GM19372 (cell line): ENCODE results near the gene FGD4.
"Not testable (repeated sequence)": the region's sequence is repeated elsewhere in the genome, so short reads cannot be mapped to it uniquely, and the experiment has no call there.

Experiments
- ATAC-seq: cut with Tn5 transposase; IDR thresholded peaks from one replicate; pipeline ENCODE4 v1.9.1; 2021; ENCODE audit warnings: mild to moderate bottlenecking, low read depth, moderate library complexity; ENCODE audit not compliant: unreplicated experiment

Gene FGD4

DNA sequence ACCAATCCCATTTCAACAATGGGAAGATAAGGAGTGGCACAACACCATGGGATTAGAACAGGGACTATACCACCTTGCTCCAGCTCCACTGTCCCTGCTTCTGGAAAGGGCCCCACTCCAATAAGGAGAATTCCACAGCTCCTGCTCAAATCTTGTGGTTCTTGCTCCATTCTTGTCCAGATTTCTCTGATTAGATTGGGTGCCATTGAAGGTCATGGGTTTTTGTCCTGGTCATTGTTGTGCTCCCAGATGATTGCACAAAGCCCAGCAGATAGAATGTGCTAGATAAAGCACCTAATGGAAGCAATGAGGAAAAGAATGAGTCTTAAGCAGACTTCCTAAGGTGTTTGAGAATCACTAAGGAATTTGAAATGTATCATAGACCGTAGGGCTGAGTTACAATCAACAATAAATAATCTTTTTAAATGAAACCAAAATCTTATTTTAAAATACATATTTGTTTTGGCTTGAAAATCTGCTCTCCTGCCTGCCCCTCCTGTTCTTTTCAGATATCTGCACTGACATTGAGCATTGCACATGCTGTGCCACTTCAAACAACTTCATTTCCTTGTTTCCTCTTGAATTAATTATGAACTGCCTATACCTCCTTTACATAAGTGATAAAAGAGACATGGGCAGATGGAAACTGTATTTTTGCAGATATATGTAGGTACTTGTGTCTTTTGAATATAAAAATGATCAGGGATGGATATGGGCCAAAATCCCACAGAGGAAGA is 115.9 kb downstream of the FGD4 start:
- ATAC-seq: no peak

DNA sequence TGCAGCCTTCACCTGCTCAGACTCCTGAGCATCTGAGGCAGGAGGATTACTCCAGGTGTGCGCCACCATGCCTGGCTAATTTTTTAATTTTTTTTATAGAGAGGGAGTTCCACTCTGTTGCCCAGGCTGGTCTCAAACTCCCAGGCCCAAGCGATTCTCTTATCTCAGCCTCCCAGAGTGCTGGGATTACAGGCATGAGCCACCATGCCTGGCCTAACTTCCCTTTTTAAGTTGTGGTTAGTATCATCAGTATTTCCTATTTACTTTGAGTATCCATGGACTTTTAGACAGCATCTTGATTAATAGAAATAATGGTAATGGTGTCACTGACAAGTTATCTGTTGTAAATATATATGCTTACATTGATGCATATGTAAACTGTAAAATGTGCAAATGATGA is 116.9 kb downstream of the FGD4 start:
- no peak for ATAC-seq

DNA sequence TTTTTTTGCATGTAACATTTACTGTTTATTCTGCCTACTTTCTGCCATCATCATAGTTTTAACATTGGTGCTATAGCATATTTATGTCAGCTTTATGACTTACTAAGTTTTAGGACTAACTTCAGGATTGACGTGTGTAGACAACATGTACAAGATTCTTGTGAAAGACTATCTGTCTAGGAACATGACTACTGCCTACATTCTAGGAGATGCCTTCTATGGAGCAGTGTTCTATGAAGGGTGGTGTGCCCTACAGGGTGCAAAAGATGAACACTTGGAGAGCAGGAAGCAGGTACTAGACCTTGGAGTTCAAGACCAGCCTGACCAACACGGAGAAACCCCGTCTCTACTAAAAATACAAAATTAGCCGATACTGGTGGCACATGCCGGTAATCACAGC is 118.6 kb downstream of the FGD4 start:
- ATAC-seq: no peak

DNA sequence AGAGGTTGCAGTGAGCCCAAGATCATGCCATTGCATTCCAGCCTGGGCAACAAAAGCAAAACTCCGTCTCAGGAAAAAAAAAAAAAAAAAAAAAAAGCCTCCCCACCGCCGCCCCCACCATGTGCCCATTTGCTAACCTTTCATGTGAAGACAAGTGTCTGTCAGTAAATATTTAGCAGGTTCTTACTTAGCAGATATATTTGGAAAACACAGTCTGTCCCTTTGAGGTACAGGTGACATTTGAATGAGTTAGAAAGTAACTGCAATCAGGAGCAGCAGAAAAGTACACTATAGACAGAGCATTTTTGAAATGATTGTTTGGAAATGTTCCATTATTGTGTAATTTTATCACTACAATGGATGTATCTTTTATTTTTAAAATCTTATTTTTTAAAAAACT is 119.7 kb downstream of the FGD4 start:
- ATAC-seq: no peak

DNA sequence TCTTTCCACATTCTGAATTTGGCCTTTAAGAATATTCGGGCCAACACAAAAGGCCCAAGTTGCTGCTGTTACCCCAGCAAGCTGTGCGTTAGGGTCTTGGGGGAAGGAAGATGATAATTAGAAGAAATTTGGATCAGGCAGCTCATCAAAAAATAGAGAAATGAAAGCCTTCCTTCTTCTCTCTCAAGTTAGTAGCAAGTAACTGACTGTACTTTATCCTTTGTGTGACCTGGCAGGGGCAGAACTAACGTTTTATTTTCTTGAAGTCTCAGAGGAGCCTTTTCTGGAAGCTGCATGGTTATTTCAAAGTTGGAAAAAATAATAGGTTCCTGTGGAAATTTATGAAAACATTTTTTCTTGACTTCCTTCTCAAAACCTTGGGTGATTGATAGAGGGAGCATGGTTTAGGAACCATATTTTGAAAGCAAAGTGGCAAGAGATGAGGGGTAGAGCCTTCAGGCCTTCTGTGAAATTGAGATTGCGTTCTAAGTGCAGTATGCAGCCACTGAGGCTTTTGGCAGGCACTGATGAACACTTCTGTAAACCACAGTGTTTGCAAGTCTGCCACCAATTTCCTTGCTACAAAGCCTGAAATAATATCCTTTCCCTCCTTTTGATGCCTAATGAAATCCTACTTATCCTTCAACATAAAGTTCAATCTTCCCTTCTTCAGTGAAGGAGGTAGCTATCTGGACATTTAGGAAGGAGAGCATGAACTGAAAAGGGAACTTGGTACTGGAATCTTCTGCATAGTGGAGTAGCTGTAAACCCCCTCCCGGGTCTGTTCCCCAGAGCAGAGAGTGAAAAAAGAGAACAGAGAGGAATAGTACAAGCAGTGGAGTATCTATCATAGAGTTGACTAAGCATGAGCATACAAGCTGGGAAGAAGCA is 123.2 kb downstream of the FGD4 start:
- ATAC-seq: peak; percentile 70

DNA sequence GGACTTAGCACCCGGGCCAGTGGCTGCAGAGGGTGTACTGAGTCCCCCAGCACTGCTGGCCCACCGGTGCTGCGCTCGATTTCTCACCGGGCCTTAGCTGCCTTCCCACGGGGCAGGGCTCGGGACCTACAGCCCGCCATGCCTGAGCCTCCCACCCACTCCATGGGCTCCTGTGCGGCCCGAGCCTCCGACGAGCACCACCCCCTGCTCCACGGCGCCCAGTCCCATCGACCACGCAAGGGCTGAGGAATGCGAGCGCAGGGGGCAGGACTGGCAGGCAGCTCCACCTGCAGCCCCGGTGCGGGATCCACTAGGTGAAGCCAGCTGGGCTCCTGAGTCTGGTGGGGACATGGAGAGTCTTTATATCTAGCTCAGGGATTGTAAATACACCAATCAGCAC is 126.4 kb downstream of the FGD4 start:
- not testable (repeated sequence) for ATAC-seq

DNA sequence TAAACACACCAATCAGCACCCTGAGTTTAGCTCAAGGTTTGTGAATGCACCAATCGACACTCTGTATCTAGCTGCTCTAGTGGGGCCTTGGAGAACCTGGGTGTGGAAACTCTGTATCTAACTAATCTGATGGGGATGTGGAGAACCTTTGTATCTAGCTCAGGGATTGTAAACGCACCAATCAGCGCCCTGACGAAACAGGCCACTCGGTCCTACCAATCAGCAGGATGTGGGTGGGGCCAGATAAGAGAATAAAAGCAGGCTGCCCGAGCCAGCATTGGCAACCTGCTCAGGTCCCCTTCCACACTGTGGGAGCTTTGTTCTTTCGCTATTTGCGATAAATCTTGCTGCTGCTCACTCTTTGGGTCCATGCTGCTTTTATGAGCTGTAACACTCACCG is 127.0 kb downstream of the FGD4 start:
- not testable (repeated sequence) for ATAC-seq

DNA sequence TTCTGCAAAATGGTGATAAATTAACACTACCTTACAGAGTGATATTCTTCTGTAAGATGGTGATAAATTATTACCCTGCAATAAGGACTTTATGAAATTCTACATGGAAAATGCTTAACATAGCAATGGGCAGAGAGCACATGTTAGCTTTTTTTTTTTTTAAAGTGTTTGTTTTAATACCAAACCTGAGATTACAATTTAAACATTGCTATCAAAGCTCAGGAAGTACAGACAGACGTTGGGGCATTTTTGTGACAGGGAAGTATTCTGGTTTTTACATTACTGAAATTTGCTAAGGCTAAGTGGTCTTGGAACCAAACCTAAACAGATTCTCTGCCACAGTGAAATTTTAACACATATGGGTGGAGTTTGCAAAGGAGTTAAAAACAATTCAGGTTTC is 133.1 kb downstream of the FGD4 start:
- ATAC-seq: no peak

DNA sequence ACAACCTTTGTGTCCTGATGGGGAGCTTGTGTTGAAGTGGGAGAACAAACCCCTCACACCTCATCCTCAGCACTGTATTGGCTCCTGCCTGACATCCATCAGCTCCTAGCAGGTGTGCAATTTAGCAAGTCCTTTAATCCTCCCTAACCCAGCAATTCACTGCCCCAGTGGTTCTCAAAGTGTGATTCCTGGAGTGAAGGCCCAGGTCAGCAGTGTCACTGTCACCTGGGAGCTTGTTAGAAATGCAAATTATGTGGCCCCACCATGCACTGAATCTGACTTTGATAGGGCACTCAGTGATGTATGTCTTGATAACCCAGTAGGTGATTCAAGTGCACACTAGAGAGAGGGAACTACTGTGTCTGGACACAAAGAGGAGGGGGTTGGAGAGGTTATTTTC is 133.6 kb downstream of the FGD4 start:
- no peak for ATAC-seq

DNA sequence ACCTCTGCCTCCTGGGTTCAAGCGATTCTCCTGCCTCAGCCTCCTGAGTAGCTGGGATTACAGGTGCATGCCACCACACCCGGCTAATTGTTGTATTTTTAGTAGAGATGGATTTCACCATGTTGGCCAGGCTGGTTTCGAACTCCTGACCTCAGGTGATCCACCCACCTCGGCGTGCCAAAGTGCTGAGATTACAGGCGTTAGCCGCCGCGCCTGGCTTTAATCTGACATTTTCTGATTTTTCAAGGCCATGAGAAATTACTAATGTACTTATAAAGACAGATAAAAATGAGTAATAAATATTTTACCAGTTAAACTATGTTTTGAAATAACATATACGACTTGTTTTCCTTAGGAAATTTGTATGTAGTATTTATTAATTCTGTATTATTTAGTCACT is 134.1 kb downstream of the FGD4 start:
- ATAC-seq: not testable (repeated sequence)

DNA sequence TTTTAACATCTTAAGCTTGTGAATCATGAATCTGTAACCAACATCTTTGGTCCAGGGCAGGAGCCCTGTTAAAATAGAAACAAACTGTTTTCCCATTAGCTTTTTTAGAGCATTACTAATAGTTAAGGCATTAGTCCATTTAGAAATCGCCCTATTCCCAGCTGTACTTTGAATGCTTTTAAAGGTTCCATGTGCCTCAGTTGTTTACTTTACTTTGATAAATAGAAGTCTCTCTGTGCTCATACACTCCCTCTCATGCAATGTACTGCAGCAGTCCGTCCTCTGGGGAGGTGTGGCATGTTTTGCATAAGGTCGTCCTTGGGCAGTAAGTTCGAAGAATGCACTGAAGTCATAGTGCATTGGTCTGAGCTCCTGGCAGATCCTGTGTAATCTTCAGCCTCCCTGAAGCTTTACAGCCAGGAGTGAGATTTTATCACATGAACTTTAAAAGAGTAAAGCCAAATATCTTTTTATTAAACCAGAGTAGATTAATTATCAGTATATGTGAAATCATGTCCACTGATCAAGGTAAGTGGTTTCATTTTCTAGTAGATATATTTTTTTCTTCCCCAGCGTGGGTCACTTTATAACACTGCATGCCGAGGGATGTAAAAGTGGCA is 134.7 kb downstream of the FGD4 start:
- ATAC-seq: peak; percentile 72

DNA sequence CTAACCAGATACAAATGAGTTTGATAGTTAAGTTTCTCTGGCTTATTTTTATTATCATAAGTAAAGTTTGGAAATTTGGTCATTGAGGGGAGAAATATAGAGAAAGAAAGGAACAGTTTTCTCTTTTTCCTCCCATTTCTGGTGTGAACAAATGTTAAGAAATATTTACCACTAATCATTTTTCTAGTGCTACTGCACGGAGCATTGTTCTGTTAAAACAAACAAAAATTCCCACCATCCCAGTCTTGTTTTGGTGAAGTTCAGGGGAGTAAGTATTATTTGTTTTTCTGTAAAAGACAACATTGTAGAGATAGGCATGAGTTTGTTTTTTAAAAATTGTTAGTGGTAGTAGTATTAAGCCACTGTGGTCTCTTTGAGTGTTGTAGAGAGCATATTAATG is 135.3 kb downstream of the FGD4 start:
- ATAC-seq: peak; percentile 4

DNA sequence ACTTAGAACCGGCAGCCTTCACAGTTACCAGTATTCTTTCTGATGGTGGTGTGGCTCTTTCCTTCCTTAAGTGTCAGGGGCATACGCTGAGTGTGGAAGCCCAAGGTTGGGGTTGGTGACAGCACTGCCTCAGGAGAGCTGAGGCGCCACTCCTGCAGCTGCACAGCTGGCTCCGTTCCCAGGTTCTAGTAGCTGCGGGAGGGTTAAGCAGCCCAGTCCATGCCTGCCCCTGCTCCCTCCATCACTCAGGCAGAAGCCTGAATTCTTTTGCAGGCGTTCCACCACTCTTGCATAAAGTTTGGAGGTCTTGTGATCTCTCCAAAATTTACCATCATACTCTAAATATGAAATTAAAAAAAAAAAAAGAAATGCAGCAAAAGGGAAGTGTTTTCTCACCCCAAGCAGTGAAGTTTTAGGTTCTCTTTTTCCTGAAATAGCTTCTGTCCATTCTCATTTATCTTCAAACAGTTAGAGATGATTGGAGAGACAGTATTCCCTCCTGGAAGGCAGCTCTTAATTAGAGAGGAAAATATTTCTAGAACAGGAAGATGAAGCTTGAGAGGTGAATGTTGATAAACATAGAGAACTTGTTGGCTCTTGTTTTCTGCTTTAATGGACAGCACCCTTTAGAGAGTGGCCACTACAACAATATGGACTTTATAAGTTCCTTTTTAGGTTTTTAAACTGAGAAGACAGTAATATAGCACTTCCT is 136.1 kb downstream of the FGD4 start:
- ATAC-seq: no peak

DNA sequence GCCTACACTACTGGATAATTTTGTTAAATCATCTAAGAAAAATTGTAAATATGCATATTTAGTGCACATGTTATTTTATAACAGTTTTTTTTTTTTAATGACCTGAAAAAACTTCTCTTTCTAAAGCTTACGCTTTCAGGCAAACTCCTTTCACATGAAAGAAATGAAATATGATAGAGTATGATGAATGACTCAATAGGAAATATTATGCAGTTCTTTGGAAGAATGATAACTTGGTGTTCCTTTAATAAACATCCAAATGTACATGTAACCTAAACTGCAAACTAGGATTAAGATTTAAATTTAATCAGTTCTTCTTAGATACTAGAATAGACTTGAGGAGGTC is 136.6 kb downstream of the FGD4 start:
- no peak for ATAC-seq

DNA sequence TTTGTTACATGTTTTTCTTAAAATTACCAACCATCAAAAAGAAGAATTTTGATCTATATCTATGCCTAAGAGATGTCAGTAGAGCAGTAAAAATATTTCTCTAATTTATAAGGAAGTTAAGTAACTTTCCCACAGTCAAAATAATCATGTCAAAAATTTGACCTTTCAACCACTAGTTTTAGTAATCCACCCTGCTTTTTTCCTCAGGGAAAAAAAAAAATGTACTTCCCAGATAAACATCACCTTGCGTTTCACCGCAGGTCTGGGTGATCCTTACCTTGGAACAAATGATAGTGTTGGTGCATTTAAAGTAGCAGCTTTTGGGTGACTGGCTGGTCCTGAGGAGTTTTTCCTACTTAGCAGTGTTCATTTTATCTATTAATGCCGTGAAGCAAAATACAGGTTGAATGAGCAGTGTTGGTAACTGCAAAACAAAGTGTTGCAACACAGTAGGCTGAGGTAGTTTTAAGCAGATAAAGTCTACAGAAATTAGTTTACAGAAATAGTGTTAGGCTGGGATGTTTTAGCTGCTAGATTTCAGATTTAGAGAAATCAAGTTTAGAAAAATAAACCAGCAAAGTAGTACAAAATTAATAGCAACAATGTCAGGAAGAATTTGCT is 142.5 kb downstream of the FGD4 start:
- no peak for ATAC-seq

DNA sequence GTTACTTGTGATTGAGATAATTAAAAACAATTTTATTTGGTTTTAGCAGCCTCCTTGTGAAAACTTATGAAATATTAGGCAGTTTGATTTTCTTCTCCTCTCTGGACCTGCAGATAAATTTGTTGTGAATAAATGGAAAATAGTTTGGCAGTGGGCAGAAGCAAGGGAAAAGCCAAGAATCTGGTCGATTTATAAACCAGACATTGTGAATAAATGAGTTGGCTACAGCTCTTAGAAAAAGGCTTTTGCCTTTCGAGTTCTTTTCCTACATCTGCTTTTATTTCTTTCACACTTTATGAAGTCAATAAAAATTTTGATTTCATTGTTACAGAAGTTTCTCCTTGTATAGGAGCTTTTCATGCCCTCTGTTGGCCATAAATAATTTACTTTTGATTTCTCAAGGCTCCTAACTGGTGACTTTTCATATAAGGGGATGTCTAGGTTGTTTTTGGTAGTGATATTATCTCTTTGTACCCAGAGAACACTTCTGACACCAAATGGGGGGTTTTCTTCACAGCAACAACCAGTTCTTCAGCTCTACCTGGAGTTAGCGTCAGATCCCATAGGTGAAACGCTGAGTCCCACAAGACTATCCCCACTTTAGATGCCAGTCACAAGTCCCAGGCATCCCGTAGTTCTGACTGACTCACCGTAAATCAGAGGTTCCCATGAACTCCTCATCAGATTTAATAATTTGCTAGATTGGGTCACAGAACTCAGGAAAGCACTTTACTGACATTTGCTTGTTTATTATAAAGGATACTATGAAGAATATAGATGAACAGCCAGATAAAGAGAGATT is 143.3 kb downstream of the FGD4 start:
- no peak for ATAC-seq

DNA sequence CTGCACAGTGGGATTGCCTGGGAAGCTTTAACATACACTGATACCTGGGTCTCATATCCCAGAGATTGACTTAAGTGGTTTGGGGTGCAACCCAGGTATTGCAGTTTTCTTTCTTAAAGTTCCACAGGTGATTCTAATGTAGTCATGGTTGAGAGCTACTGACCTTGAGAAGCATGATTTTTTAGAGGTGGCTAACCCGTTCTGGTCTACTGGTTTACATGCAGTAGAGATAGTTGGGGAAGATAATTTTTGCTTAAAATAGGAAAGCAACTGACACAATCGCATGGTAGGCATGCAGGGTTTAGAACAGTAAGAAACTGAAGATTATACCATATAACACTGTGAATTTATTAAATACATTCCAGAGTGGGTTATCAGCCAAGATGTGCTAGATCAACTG is 145.5 kb downstream of the FGD4 start:
- no peak for ATAC-seq

DNA sequence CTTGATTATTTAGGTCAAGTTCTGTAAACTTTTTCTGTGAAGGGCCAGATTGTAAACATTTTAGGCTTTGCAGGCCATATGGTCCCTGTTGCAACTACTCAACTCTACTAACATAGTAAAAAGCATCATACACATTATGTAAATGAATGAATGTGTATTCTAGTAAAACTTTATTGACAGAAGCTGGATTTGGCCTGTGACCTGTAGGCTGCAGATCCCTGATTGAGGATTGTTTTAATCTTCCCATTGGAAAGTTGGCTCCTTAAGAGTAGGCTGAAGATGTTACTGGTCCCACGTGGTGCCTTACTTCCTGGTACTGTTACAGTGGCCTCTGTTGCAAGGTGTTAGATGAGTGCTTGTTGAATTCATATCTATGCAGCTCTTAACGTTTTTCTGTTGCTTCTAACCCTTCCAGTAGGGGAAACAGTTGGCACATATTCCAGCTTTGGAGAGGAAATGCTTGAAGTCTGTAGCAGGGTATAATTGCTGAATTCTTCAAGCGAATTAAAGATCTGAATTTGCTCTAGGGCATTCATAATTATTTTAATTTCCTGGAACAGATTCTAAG is 146.1 kb downstream of the FGD4 start:
- no peak for ATAC-seq

DNA sequence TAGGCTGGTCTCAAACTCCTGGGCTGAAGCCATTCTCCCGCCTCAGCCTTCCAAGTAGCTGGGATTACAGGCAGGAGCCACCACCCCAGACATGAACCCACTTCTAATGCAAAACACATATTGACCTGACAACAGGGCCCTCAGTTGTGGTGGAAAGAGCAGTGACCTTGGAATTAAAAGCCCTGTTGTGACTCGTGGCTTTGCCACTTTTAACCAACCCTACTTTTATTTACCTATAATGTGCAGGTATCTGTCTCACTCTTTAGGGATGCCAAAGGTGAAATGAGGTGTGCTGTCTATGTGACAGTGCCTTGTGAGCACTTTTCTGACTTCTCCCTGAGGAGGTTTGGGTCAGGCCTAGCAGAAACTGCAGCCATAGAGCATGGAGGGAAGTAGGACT is 146.9 kb downstream of the FGD4 start:
- ATAC-seq: no peak
